Adrenal gland (tissue), 12 donors: ENCODE data around the gene ACAP3. TPM values are rescaled to one million over a fixed set of nuclear protein-coding genes. Genes with fewer than 3 reads are reported as not detected.
A peak's percentile ranks its signal among the peaks of the same experiment; 100 is the strongest.
"Not testable (repeated sequence)": the region's sequence is repeated elsewhere in the genome, so short reads cannot be mapped to it uniquely, and the experiment has no call there.

Experiments
- DNase-seq, 7 donors: peaks; one replicate each; pipeline ENCODE4 v3.0.0-alpha.2; 2019 to 2020
- H3K27ac ChIP-seq, 5 donors: fragments of 200-600 bp; sonication (generic) in 4 of 5; 1 replicate in 3 of 5; 2 replicates in 2 of 5; pipeline versions ENCODE4 v1.5.1 to v1.8.0; 2016 to 2020; ENCODE audit warnings: mild to moderate bottlenecking in 1 of 5
- H3K27me3 ChIP-seq: fragments of 200-600 bp; 2 replicates; pipeline ENCODE4 v1.8.0; 2021
- H3K36me3 ChIP-seq, 2 donors: fragments of 200-600 bp; replicated peaks in 1 of 2; 1 replicate in 1 of 2; 2 replicates in 1 of 2; pipeline versions ENCODE4 v1.5.1 to v1.8.0; 2018 to 2022
- H3K4me1 ChIP-seq, 2 donors: fragments of 200-600 bp; replicated peaks in 1 of 2; 1 replicate in 1 of 2; 2 replicates in 1 of 2; pipeline versions ENCODE4 v1.5.1 to v1.8.0; 2018 to 2021
- H3K4me3 ChIP-seq, 4 donors: fragments of 200-600 bp; sonication (generic) in 3 of 4; one replicate each; pipeline ENCODE4 v1.5.1; 2016 to 2018
- H3K9me3 ChIP-seq, 3 donors: fragments of 200-600 bp; sonication (generic) in 1 of 3; replicated peaks in 1 of 3; 1 replicate in 2 of 3; 2 replicates in 1 of 3; pipeline versions ENCODE4 v1.5.1 to v1.8.0; 2016 to 2021
- POLR2A ChIP-seq, 2 donors: fragments of 450-650 bp; IDR thresholded peaks; one replicate each; pipeline ENCODE4 v1.6.1; 2017; ENCODE audit warnings: antibody characterized with exemption in 2 of 2, mild to moderate bottlenecking in 2 of 2, moderate library complexity in 1 of 2
- WGBS, 4 donors: extraction: QIAGEN DNeasy Blood & Tissue Kit in 2 of 4; methylation state at CpG; one replicate each; pipeline versions ENCODE4 v1.1.5 to v1.1.7; 2013 to 2017; 5-methylcytosine and 5-hydroxymethylcytosine counted together
- intact Hi-C, 2 donors: fragments of 100-400 bp; cut with DNase I; formaldehyde crosslinking; loops; one replicate each; pipeline versions ENCODE4 v1.14.1 to v1.15.0; 2022 to 2023
- polyA plus RNA-seq, 3 donors: library from polyadenylated mRNA; stranded (reverse); fragments of 200-250 nt in 2 of 3; fragments of 350-450 nt in 1 of 3; fragmentation: Illumina TruSeq in 1 of 3; extraction: RNeasy Lipid Tissue Mini Kit (QIAGEN cat#74804) in 1 of 3; gene quantifications; one replicate each; pipeline ENCODE4 v1.2.3, GENCODE V29; 2013 to 2014
- total RNA-seq, 9 donors: library from RNA; depleted of rRNA in 4 of 9; stranded (reverse); fragments of >200 nt in 4 of 9; fragments of 120-200 nt in 1 of 9; fragmentation: NEBNext Ultra II Directional in 1 of 9; extraction: Animal tissue kit (Norgen Biotek cat#: 25700) in 1 of 9; gene quantifications; one replicate each; pipeline versions ENCODE4 v1.1.0 to v1.2.4, GENCODE V29; 2013 to 2023
- TF ChIP-seq, protein P1 (sequence below), 6 experiments: fragments of 450-650 bp in 4 of 6; fragments of 200-600 bp in 2 of 6; sonication (generic) in 1 of 6; IDR thresholded peaks; 1 replicate in 5 of 6; 2 replicates in 1 of 6; pipeline versions ENCODE4 v1.5.1 to v1.8.0; 2016 to 2021; ENCODE audit warnings: antibody characterized with exemption in 6 of 6, mild to moderate bottlenecking in 2 of 6, moderate library complexity in 1 of 6
- donor health status: healthy with polysubstance abuse.
- donor health status: Bipolar disorder and iron deficiency.
- donor health status: DM: yes; HTN: yes; CAD: no.
- donor health status: DM: no; HTN: no; CAD: no.
- donor health status: DM: no; HTN: no; CAD: no.
- donor health status: DM: yes; HTN: yes; CAD: no.

The ACAP3 gene
- total and polyA plus RNA-seq, 12 donors, result 5.0 to 385 (median 40.8) TPM

DNA sequence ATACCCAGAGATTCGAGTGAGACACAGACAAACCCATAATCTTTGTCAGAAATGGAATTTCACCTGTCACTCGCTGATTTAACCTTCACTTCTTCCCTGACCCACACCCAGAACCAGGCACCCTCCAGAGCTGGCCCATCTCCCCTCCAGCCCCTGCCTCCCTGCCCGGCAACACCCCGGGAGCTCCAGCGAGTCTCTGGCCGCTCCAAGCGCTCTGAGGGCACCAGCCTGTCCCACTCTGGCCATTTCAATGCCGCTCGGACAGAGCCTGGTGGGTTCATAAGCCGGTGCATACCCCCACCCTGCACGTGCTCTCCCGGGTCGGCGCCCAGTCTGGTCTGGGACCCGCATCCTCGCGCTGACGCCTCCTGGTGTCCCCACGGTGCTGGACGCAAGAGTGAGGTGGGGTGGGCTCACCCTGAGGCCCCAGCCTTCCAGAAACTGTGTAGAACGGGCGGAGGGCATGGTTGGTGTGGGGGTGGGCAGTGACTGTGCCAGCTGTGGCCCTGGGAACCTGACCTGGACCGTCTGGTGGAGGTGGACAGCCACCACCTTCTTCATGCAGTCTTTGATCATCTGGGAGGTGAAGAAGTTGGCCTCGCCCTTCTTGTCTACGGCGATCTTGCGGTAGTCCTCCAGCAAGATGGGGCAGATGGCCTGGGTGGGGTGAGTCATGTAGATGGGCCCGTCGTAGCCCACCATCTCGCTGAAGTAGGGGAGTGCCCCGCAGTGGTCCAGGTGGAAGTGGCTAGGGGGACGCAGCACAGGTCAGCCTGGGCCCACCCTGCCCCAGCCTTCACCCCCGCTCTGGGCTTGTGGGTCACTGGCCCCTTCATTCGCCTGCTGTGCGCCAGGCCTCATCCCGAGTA lies 11.3 kb upstream of the ACAP3 start:
- Histone ChIP-seq H3K9me3 (no peaks in the 10 kb centered on the region), H3K27me3 (no peaks in the 10 kb centered on the region), H3K4me1 (peaks cover 14 to 30% of the 10 kb centered on the region in 2 donors), H3K36me3 (peaks cover 0 to 40% of the 10 kb centered on the region in 2 donors), H3K4me3 (no peak overlapping the region), H3K27ac (peak overlapping the region in 3 of 5 donors; percentile 26 to 62 (median 60))
- DNase-seq, result no peak
- TF ChIP-seq, protein P1, sequence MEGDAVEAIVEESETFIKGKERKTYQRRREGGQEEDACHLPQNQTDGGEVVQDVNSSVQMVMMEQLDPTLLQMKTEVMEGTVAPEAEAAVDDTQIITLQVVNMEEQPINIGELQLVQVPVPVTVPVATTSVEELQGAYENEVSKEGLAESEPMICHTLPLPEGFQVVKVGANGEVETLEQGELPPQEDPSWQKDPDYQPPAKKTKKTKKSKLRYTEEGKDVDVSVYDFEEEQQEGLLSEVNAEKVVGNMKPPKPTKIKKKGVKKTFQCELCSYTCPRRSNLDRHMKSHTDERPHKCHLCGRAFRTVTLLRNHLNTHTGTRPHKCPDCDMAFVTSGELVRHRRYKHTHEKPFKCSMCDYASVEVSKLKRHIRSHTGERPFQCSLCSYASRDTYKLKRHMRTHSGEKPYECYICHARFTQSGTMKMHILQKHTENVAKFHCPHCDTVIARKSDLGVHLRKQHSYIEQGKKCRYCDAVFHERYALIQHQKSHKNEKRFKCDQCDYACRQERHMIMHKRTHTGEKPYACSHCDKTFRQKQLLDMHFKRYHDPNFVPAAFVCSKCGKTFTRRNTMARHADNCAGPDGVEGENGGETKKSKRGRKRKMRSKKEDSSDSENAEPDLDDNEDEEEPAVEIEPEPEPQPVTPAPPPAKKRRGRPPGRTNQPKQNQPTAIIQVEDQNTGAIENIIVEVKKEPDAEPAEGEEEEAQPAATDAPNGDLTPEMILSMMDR (IDR thresholded peaks at IDR 0.05), result no peak
- TF ChIP-seq POLR2A (IDR thresholded peaks at IDR 0.05), result no peak
- intact Hi-C loops, result no loop called here
- WGBS, 4 donors, result 88 to 90% (median 88%) methylated on average over 28 to 36 of the region's 36 CpGs

DNA sequence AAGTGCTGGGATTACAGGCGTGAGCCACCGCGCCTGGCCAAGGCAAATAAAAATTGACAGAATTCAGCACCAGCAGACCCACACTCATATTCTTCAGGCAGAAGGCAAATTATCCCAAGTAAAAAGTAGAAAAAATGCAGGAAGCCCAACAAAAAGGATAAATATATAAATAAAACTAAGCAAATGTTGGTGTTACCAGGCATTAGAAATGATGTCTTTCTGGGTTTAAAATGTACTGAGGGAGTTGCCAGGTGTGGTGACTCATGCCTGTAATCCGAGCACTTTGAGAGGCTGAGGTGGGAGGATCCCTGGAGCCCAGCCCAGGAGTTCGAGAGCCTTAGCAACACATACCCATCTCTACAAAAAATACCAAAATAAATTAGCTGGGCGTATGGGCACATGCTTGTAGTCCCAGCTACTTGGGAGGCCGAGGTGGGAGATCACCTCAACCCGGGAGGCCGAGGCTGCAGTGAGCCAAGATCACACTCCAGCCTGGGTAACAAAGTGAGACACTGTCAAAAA lies 10.5 kb upstream of the ACAP3 start:
- TF ChIP-seq POLR2A (IDR thresholded peaks at IDR 0.05), result no peak
- TF ChIP-seq, protein P1 (IDR thresholded peaks at IDR 0.05), result no peak
- H3K4me1 ChIP-seq, result peaks cover 14 to 25% of the 10 kb centered on the region in 2 donors
- peaks cover 0 to 48% of the 10 kb centered on the region in 2 donors for H3K36me3 ChIP-seq

DNA sequence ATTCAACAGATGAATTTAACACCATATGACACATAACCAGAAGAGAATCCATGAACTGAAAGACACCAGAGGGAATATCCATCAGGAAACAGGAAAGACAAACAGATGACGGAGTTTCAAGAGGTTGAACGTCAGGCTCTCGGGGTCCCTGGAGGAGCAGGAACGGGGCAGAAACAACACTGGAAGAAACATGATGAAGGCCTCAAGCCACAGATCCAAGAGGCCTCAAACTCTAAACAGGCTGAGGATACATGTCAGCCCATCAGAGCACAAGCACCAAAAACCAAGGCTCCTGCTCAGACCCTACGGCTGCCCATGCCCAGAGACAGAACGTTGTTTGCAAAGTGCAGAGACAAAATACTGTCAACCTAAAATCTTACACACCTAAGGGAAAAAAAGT lies 9.7 kb upstream of the ACAP3 start:
- peaks cover 0 to 56% of the 10 kb centered on the region in 2 donors for H3K36me3 ChIP-seq
- H3K27me3 ChIP-seq, result no peaks in the 10 kb centered on the region
- intact Hi-C loops, result no loop called here
- H3K9me3 ChIP-seq, result no peaks in the 10 kb centered on the region
- DNase-seq, result no peak
- 84 to 90% (median 89%) methylated on average over 6 of the region's 6 CpGs for WGBS, 4 donors
- no peak overlapping the region for H3K4me3 ChIP-seq
- H3K4me1 ChIP-seq, result peaks cover 14 to 20% of the 10 kb centered on the region in 2 donors
- peak overlapping the region in 2 of 5 donors; percentile 21 to 60 for H3K27ac ChIP-seq
- TF ChIP-seq POLR2A (IDR thresholded peaks at IDR 0.05), result no peak
- TF ChIP-seq, protein P1 (IDR thresholded peaks at IDR 0.05), result no peak

More for the DNA sequence above, 10.5 kb upstream of the ACAP3 start:
- Histone ChIP-seq H3K4me3 (no peak overlapping the region), H3K27ac (peak overlapping the region in 3 of 5 donors; percentile 21 to 60 (median 26)), H3K27me3 (no peaks in the 10 kb centered on the region), H3K9me3 (no peaks in the 10 kb centered on the region)
- peak; percentile 80 to 95 (median 92) for DNase-seq
- intact Hi-C loops, result no loop called here
- WGBS, 4 donors, result 54 to 57% (median 56%) methylated on average over 9 of the region's 9 CpGs

DNA sequence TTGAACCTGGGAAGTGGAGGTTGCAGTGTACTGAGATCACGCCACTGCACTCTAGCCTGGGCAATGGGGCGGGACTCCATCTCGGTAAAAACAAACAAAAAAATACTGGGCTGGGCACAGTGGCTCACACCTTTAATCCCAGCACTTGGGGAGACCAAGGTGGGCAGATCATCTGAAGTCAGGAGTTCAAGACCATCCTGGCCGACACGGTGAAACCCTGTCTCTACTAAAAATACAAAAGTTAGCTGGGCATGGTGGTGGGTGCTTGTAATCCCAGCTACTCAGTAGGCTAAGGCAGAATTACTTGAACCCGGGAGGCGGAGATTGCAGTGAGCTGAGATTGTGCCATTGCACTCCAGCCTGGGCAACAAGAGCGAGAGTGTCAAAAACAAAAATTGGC lies 8.5 kb upstream of the ACAP3 start:
- H3K36me3 ChIP-seq, result peaks cover 0 to 68% of the 10 kb centered on the region in 2 donors
- H3K9me3 ChIP-seq, H3K27me3 ChIP-seq, DNase-seq, H3K27ac ChIP-seq, H3K4me3 ChIP-seq, intact Hi-C loops: not testable (repeated sequence)
- peaks cover 14 to 17% of the 10 kb centered on the region in 2 donors for H3K4me1 ChIP-seq
- 85 to 90% (median 89%) methylated on average over 8 of the region's 8 CpGs for WGBS, 4 donors
